PC-9 (cell line): ENCODE results near the gene PRDM16. TPM values are rescaled to one million over a fixed set of nuclear protein-coding genes. Genes with fewer than 3 reads are reported as not detected.

Source experiments
- BruUV-seq: library from RNA; stranded (reverse); fragments of 400-500 nt; replicated peaks from 2 replicates; lab custom pipeline; 2021; lab: Mats Ljungman, UMichigan
- CTCF ChIA-PET: fragments of 300-600 bp; sonication (Branson Sonifier 250); formaldehyde crosslinking; loops from one replicate; lab custom pipeline; 2022; ENCODE audit warnings: antibody characterized with exemption; lab: Charles Lee
- POLR2A ChIA-PET: fragments of 300-600 bp; sonication (Branson Sonifier 250); formaldehyde crosslinking; loops from one replicate; lab custom pipeline; 2022; ENCODE audit warnings: antibody characterized with exemption; ENCODE audit not compliant: unreplicated experiment; lab: Charles Lee
- DNase-seq, 2 experiments: peaks; one replicate each; pipeline versions ENCODE4 v3.0.0 to v3.0.0-alpha.2; 2015 to 2022; ENCODE audit warnings: mixed read lengths in 1 of 2
- H2AFZ ChIP-seq: fragments of 200-600 bp; sonication (generic); 2 replicates; pipeline ENCODE4 v1.8.1; 2017; ENCODE audit warnings: antibody characterized with exemption
- H3F3A ChIP-seq: fragments of 200-600 bp; sonication (generic); 2 replicates; pipeline ENCODE4 v1.8.1; 2017; ENCODE audit warnings: antibody characterized with exemption, mild to moderate bottlenecking, low read depth; ENCODE audit not compliant: insufficient read depth
- H3K27ac ChIP-seq: fragments of 200-600 bp; sonication (generic); 2 replicates; pipeline ENCODE4 v1.6.1; 2016; ENCODE audit warnings: mixed run types
- H3K27me3 ChIP-seq: fragments of 200-600 bp; sonication (generic); 2 replicates; pipeline ENCODE4 v1.6.1; 2016; ENCODE audit warnings: low read depth, mixed run types; ENCODE audit not compliant: insufficient read depth
- H3K36me3 ChIP-seq: fragments of 200-600 bp; sonication (generic); 2 replicates; pipeline ENCODE4 v1.6.1; 2016; ENCODE audit warnings: low read depth, mixed run types
- H3K4me1 ChIP-seq: fragments of 200-600 bp; sonication (generic); replicated peaks from 2 replicates; pipeline ENCODE4 v1.6.1; 2016; ENCODE audit warnings: mixed run types; ENCODE audit not compliant: insufficient read depth
- H3K4me2 ChIP-seq: fragments of 200-600 bp; sonication (generic); 2 replicates; pipeline ENCODE4 v1.6.1; 2017; ENCODE audit warnings: mixed run types
- H3K4me3 ChIP-seq: fragments of 200-600 bp; sonication (generic); 2 replicates; pipeline ENCODE4 v1.6.1; 2016; ENCODE audit warnings: mixed run types
- H3K79me2 ChIP-seq: fragments of 200-600 bp; sonication (generic); 2 replicates; pipeline ENCODE4 v1.6.1; 2017; ENCODE audit warnings: low read depth, mixed run types
- H3K9me2 ChIP-seq: fragments of 200-600 bp; sonication (generic); 2 replicates; pipeline ENCODE4 v1.8.1; 2017; ENCODE audit warnings: mild to moderate bottlenecking; ENCODE audit not compliant: insufficient read depth
- H3K9me3 ChIP-seq: fragments of 200-600 bp; sonication (generic); 2 replicates; pipeline ENCODE4 v1.8.1; 2016; ENCODE audit warnings: low read depth; ENCODE audit not compliant: insufficient read depth
- H4K20me1 ChIP-seq: fragments of 200-600 bp; sonication (generic); 2 replicates; pipeline ENCODE4 v1.8.1; 2017; ENCODE audit not compliant: insufficient read depth
- EZH2 ChIP-seq: fragments of 200-600 bp; sonication (generic); IDR thresholded peaks from 2 replicates; pipeline ENCODE4 v1.8.0; 2017; ENCODE audit warnings: antibody characterized with exemption, low read depth
- intact Hi-C: fragments of 100-400 bp; cut with micrococcal nuclease; formaldehyde crosslinking; loops from one replicate; pipeline ENCODE4 v1.10.0; 2022; ENCODE audit not compliant: unreplicated experiment
- total RNA-seq: library from RNA; stranded (reverse); gene quantifications from 2 replicates; pipeline ENCODE4 v1.2.3, GENCODE V29; 2021
- TF ChIP-seq, protein P1 (sequence below): fragments of 200-600 bp; sonication (generic); conservative IDR thresholded peaks from 2 replicates; pipeline ENCODE4 v1.6.1; 2017; ENCODE audit warnings: mixed run types, antibody characterized with exemption, mild to moderate bottlenecking, moderate library complexity

The PRDM16 gene
- total RNA-seq, 1 experiment from 2014 or later, result not detected

DNA sequence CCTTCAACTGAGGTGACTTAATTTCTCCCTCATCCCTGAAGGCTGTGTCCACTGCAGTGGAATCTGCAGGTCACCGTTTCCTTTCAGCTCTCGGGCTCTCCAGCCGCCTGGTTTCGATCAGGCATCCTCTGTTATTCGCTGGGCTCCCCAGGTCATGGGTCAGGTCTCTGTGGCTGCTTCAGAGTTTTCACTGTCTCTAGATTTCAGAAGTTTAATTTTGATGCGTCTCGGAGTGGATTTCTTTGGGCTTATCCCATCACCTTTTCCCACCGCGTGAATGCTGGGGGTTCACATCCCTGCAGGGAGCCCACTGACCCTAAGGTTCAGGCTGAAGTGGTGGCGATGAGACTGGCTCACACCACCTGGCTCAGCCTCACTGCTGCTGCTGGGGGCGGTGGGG, 44.4 kb upstream of the PRDM16 start:
- H2AFZ ChIP-seq, result no peak overlapping the region
- H3K79me2 ChIP-seq, result no peaks in the 10 kb centered on the region
- no peak overlapping the region for H3K4me2 ChIP-seq
- no peak overlapping the region for H3K27ac ChIP-seq
- intact Hi-C loops, result no loop called here
- peaks cover 3% of the 10 kb centered on the region; the same call in 1 of the 2 replicates for H3K9me3 ChIP-seq
- no TSS peak for BruUV-seq
- H4K20me1 ChIP-seq, result no peaks in the 10 kb centered on the region
- no peaks in the 10 kb centered on the region for H3K36me3 ChIP-seq
- ChIA-PET POLR2A (no interaction called here), CTCF (no interaction called here)
- no peaks in the 10 kb centered on the region for H3K9me2 ChIP-seq
- TF ChIP-seq EZH2, result no peak
- TF ChIP-seq, protein P1, sequence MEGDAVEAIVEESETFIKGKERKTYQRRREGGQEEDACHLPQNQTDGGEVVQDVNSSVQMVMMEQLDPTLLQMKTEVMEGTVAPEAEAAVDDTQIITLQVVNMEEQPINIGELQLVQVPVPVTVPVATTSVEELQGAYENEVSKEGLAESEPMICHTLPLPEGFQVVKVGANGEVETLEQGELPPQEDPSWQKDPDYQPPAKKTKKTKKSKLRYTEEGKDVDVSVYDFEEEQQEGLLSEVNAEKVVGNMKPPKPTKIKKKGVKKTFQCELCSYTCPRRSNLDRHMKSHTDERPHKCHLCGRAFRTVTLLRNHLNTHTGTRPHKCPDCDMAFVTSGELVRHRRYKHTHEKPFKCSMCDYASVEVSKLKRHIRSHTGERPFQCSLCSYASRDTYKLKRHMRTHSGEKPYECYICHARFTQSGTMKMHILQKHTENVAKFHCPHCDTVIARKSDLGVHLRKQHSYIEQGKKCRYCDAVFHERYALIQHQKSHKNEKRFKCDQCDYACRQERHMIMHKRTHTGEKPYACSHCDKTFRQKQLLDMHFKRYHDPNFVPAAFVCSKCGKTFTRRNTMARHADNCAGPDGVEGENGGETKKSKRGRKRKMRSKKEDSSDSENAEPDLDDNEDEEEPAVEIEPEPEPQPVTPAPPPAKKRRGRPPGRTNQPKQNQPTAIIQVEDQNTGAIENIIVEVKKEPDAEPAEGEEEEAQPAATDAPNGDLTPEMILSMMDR, result no peak
- H3K27me3 ChIP-seq, result peaks cover 77% of the 10 kb centered on the region
- H3F3A ChIP-seq, result no peaks in the 10 kb centered on the region
- no peaks in the 10 kb centered on the region for H3K4me1 ChIP-seq
- H3K4me3 ChIP-seq, result no peak overlapping the region
- no peak for DNase-seq

DNA sequence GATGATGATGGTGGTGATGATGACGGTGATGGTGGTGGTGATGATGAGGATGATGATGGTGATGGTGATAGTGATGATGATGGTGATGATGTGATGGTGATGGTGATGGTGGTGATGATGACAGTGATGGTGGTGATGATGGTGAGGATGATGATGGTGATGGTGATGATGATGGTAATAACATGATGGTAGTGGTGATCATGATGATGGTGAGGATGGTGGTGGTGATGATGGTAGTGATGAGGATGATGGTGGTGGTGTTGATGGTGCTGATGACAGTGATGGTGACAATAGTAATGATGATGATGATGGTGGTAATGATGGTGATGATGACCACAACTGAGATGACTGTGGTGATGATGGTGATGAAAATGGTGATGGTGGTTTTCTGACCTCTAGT, 42.9 kb upstream of the PRDM16 start:
- Histone ChIP-seq H3F3A (no peaks in the 10 kb centered on the region), H3K27ac (no peak overlapping the region), H4K20me1 (no peaks in the 10 kb centered on the region), H3K4me3 (no peak overlapping the region), H2AFZ (no peak overlapping the region), H3K9me3 (peaks cover 3% of the 10 kb centered on the region; the same call in 1 of the 2 replicates), H3K36me3 (no peaks in the 10 kb centered on the region), H3K4me1 (no peaks in the 10 kb centered on the region), H3K79me2 (no peaks in the 10 kb centered on the region), H3K4me2 (no peak overlapping the region), H3K27me3 (peaks cover 77% of the 10 kb centered on the region), H3K9me2 (no peaks in the 10 kb centered on the region)
- intact Hi-C loops, result no loop called here
- CTCF ChIA-PET, result no interaction called here
- POLR2A ChIA-PET, result no interaction called here
- DNase-seq, result no peak
- no peak for TF ChIP-seq EZH2
- TF ChIP-seq, protein P1, result no peak
- BruUV-seq, result no TSS peak

DNA sequence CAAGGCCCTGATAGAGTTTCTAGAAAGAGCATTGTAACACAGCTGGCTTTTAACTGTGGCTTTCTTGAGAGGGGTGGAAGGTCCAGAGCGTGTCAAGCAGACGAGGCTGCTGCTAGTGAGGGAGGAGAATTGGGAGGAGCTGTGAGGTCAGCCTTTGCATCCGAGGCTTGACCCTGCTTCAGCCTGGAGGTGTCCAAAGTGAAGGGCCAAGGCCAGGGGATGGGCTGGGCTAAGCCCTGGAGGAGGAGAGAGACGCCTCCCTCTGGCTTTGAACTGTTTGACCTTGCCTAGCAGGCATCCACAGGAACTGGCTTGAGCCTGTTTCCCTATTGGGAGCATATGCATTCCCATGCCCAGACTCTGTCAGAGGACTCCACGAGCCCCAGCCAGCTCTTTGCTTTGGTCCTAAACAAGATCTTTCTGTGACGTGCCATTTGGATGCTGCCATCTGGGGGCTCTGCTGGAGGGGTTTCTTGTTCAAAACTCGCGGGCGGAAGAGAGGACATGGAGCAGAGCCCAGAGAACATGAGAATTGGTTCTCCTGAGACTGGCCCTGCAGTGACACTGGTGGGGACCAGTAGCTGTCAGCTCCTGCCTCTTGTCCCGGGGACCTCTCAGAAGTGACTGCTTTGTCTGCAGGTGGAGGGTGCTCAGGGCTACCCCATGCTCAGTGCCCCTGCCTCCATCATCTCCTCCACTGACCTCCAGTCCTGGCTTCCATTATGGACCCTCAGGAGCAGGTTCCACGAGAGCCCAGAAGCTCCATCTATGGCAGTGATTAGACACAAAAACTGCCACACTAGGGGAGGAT, 42.2 kb upstream of the PRDM16 start:
- Histone ChIP-seq H3K27me3 (peaks cover 77% of the 10 kb centered on the region), H3F3A (no peaks in the 10 kb centered on the region), H3K4me2 (no peak overlapping the region), H3K36me3 (no peaks in the 10 kb centered on the region), H3K4me3 (no peak overlapping the region), H3K9me3 (peaks cover 3% of the 10 kb centered on the region; the same call in 1 of the 2 replicates), H3K27ac (no peak overlapping the region), H3K79me2 (no peaks in the 10 kb centered on the region), H4K20me1 (no peaks in the 10 kb centered on the region), H3K4me1 (no peaks in the 10 kb centered on the region), H3K9me2 (no peaks in the 10 kb centered on the region), H2AFZ (no peak overlapping the region)
- ChIA-PET POLR2A (no interaction called here), CTCF (no interaction called here)
- DNase-seq, result no peak
- intact Hi-C loops, result no loop called here
- no TSS peak for BruUV-seq
- TF ChIP-seq, protein P1, result no peak
- no peak for TF ChIP-seq EZH2
